Suprapubic skin (tissue), 3 donors: ENCODE data around the gene BET1L.

Experiments
- POLR2AphosphoS5 ChIP-seq, 3 donors: sonication (generic); formaldehyde crosslinking; IDR thresholded peaks; one replicate each; pipeline ENCODE4 v1.6.1; 2017; ENCODE audit warnings: antibody characterized with exemption in 3 of 3
- TF ChIP-seq, protein P1 (sequence below), 2 donors: fragments of 200-600 bp in 1 of 2; fragments of 450-650 bp in 1 of 2; sonication (generic) in 1 of 2; IDR thresholded peaks; one replicate each; pipeline ENCODE4 v1.5.1; 2016 to 2019; ENCODE audit warnings: antibody characterized with exemption in 2 of 2, mild to moderate bottlenecking in 1 of 2, moderate library complexity in 1 of 2

DNA sequence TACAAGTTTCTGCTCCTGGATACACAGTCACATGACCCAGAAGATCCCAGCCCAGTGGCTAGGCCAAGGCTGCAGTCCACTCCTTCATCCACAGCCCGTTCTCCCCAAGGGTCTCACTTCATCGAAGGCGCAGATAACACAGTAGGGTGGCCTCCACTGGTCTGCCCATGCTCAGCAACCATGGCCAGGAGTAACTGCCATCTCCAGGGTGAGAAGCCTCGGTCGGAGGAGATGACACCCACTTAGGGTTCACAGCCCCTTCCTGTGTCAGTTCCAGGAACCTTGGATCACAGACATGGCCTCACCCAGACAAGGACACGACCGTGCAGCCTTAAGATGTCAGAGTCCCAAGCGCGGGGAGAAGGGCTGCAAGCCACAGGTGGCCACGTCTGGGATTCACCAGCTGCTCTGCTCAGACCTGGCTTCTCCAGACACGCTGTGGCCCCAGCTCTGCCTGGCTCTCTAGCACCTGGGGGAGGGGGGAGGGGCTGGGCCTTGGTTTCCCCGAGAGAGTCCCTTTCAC, 2.6 kb downstream of the BET1L start:
- TF ChIP-seq, protein P1, sequence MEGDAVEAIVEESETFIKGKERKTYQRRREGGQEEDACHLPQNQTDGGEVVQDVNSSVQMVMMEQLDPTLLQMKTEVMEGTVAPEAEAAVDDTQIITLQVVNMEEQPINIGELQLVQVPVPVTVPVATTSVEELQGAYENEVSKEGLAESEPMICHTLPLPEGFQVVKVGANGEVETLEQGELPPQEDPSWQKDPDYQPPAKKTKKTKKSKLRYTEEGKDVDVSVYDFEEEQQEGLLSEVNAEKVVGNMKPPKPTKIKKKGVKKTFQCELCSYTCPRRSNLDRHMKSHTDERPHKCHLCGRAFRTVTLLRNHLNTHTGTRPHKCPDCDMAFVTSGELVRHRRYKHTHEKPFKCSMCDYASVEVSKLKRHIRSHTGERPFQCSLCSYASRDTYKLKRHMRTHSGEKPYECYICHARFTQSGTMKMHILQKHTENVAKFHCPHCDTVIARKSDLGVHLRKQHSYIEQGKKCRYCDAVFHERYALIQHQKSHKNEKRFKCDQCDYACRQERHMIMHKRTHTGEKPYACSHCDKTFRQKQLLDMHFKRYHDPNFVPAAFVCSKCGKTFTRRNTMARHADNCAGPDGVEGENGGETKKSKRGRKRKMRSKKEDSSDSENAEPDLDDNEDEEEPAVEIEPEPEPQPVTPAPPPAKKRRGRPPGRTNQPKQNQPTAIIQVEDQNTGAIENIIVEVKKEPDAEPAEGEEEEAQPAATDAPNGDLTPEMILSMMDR (IDR thresholded peaks at IDR 0.05), result no peak
- TF ChIP-seq POLR2AphosphoS5 (IDR thresholded peaks at IDR 0.05), result no peak
